Loucy (cell line): ENCODE results near the gene HS3ST5.

Source experiments
- EZH2phosphoT487 ChIP-seq: fragments of 200-600 bp; IDR thresholded peaks from 2 replicates; pipeline ENCODE4 v1.6.1; 2018; ENCODE audit warnings: antibody characterized with exemption, mild to moderate bottlenecking, moderate library complexity, borderline replicate concordance
- TF ChIP-seq, protein P1 (sequence below): fragments of 200-600 bp; sonication (generic); conservative IDR thresholded peaks from 2 replicates; pipeline ENCODE4 v1.5.1; 2014; ENCODE audit warnings: mild to moderate bottlenecking, antibody characterized with exemption, low read length

- TF ChIP-seq, protein P1, sequence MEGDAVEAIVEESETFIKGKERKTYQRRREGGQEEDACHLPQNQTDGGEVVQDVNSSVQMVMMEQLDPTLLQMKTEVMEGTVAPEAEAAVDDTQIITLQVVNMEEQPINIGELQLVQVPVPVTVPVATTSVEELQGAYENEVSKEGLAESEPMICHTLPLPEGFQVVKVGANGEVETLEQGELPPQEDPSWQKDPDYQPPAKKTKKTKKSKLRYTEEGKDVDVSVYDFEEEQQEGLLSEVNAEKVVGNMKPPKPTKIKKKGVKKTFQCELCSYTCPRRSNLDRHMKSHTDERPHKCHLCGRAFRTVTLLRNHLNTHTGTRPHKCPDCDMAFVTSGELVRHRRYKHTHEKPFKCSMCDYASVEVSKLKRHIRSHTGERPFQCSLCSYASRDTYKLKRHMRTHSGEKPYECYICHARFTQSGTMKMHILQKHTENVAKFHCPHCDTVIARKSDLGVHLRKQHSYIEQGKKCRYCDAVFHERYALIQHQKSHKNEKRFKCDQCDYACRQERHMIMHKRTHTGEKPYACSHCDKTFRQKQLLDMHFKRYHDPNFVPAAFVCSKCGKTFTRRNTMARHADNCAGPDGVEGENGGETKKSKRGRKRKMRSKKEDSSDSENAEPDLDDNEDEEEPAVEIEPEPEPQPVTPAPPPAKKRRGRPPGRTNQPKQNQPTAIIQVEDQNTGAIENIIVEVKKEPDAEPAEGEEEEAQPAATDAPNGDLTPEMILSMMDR: no peak
- TF ChIP-seq EZH2phosphoT487: no peak
Measured at GRCh38 chr6:114346451-114346850, 3.6 kb upstream of the HS3ST5 start.
